ENCODE results near the gene PCSK2. TPM values are rescaled to one million over a fixed set of nuclear protein-coding genes. Genes with fewer than 3 reads are reported as not detected.

The PCSK2 gene
- total and polyA plus RNA-seq, 2 donors (not counting 3 experiments of a cell fraction or from before 2014, with no cell fraction given), result not detected

DNA sequence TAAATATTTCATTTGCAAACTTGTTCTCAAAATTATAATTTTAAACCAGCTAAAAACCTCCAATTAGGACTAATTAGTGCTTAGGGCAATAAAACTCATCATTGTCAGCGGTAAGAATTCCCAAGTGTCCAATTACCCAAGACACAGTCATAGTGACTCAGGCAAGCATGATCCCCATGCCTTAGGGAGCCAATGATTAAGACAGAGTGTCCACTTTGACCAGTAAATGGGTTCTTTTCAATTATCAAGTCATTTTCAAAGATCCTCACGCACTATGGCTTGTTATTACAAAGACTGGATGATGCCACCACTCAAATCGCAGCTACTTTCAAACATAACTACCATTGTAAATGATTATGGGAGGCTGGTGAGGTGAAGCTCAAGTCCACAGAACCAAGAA lies 190.4 kb downstream of the PCSK2 start:
- Histone ChIP-seq H3K36me3 (ENCODE audit: control insufficient read depth in 2 of 2, extremely low read depth in 1 of 2, insufficient read depth in 2 of 2, low read length in 2 of 2) (no peaks in the 10 kb centered on the region), H3K9me1 (replicated peaks; ENCODE audit: control insufficient read depth, extremely low read depth, insufficient read depth, low read length) (no peaks in the 10 kb centered on the region), H3K4me2 (ENCODE audit: insufficient read depth, low read length) (no peak overlapping the region), H3K9ac (replicated peaks; ENCODE audit: extremely low read depth, insufficient read depth, low read length) (no peak overlapping the region), H3K9me3 (replicated peaks; ENCODE audit: control insufficient read depth, insufficient read depth, low read length) (no peaks in the 10 kb centered on the region), H4K20me1 (replicated peaks; ENCODE audit: control insufficient read depth, extremely low read depth, insufficient read depth, low read length) (no peaks in the 10 kb centered on the region), H2AFZ (ENCODE audit: low read depth, low read length) (no peak overlapping the region), H3K79me2 (ENCODE audit: control insufficient read depth, insufficient read depth, low read length) (no peaks in the 10 kb centered on the region), H3K27me3 (ENCODE audit: control insufficient read depth in 2 of 2, insufficient read depth in 2 of 2, low read length in 2 of 2) (peaks cover 0 to 2% of the 10 kb centered on the region in 2 experiments), H3K27ac (ENCODE audit: insufficient read depth, low read depth, low read length) (no peak overlapping the region), H3K4me1 (ENCODE audit: control insufficient read depth, extremely low read depth, insufficient read depth, low read length) (no peaks in the 10 kb centered on the region), H3K4me3 (replicated peaks in 1 of 3; ENCODE audit: insufficient read depth in 1 of 3, low read depth in 1 of 3, low read length in 3 of 3) (no peak overlapping the region)
- no peak for FAIRE-seq
- CTCF ChIA-PET, result interaction anchor here (1.8 kb wide), 1 partner anchor 14 kb away, joined by 6 read pairs; no protein-coding TSS in a partner anchor
- dilution Hi-C loops (cut with MboI; ENCODE audit: extremely low pct_ligation_motif_present, low sequenced_read_pairs), result no loop called here
- TF ChIP-seq JUN (IDR thresholded peaks at IDR 0.05; ENCODE audit: borderline replicate concordance, insufficient read depth, insufficient read length, low read depth) (no peak), MYC (IDR thresholded peaks at IDR 0.05; ENCODE audit: low read depth, low read length) (no peak), POLR2AphosphoS5 (IDR thresholded peaks at IDR 0.05; ENCODE audit: insufficient read depth, low read depth, low read length) (no peak)
- TF ChIP-seq, protein P1, sequence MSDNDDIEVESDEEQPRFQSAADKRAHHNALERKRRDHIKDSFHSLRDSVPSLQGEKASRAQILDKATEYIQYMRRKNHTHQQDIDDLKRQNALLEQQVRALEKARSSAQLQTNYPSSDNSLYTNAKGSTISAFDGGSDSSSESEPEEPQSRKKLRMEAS (IDR thresholded peaks at IDR 0.05; ENCODE audit: insufficient read depth, insufficient read length), result no peak
- TF ChIP-seq, protein P2, sequence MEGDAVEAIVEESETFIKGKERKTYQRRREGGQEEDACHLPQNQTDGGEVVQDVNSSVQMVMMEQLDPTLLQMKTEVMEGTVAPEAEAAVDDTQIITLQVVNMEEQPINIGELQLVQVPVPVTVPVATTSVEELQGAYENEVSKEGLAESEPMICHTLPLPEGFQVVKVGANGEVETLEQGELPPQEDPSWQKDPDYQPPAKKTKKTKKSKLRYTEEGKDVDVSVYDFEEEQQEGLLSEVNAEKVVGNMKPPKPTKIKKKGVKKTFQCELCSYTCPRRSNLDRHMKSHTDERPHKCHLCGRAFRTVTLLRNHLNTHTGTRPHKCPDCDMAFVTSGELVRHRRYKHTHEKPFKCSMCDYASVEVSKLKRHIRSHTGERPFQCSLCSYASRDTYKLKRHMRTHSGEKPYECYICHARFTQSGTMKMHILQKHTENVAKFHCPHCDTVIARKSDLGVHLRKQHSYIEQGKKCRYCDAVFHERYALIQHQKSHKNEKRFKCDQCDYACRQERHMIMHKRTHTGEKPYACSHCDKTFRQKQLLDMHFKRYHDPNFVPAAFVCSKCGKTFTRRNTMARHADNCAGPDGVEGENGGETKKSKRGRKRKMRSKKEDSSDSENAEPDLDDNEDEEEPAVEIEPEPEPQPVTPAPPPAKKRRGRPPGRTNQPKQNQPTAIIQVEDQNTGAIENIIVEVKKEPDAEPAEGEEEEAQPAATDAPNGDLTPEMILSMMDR (IDR thresholded peaks at IDR 0.05; ENCODE audit: extremely low read depth in 1 of 2, insufficient read depth in 1 of 2, low read depth in 1 of 2, low read length in 2 of 2), result no peak
- DNase-seq (ENCODE audit: low read depth, low spot score), result no peak
- intact Hi-C loops (cut with micrococcal nuclease), result no loop called here
- no TSS peak for BruUV-seq (replicated peaks)
- POLR2A ChIA-PET, result no interaction called here

DNA sequence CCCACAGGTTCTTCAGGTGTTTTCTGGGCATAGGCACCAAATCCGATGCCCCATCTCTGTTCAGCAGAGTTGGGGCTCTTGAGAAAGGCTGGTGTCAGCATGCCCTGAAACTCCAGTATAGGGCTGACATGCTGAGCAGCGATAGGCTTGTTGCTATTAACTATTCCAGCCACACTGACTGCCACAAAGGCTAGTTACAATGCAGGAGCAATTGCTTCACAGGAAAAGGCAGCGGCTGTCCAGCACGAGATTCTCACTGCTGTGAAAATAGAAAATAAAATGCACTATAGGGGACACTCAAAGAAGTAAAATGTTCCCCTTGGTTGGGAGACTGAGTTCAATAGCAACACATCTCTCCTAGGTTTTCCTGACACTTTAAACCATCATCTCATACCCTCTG lies 191.9 kb downstream of the PCSK2 start:
- Histone ChIP-seq H3K4me1 (ENCODE audit: control insufficient read depth, extremely low read depth, insufficient read depth, low read length) (no peaks in the 10 kb centered on the region), H3K4me3 (replicated peaks in 1 of 3; ENCODE audit: insufficient read depth in 1 of 3, low read depth in 1 of 3, low read length in 3 of 3) (no peak overlapping the region), H3K9me3 (replicated peaks; ENCODE audit: control insufficient read depth, insufficient read depth, low read length) (no peaks in the 10 kb centered on the region), H4K20me1 (replicated peaks; ENCODE audit: control insufficient read depth, extremely low read depth, insufficient read depth, low read length) (no peaks in the 10 kb centered on the region), H2AFZ (ENCODE audit: low read depth, low read length) (no peak overlapping the region), H3K27ac (ENCODE audit: insufficient read depth, low read depth, low read length) (no peak overlapping the region), H3K27me3 (ENCODE audit: control insufficient read depth in 2 of 2, insufficient read depth in 2 of 2, low read length in 2 of 2) (peaks cover 0 to 2% of the 10 kb centered on the region in 2 experiments), H3K36me3 (ENCODE audit: control insufficient read depth in 2 of 2, extremely low read depth in 1 of 2, insufficient read depth in 2 of 2, low read length in 2 of 2) (no peaks in the 10 kb centered on the region), H3K79me2 (ENCODE audit: control insufficient read depth, insufficient read depth, low read length) (no peaks in the 10 kb centered on the region), H3K9me1 (replicated peaks; ENCODE audit: control insufficient read depth, extremely low read depth, insufficient read depth, low read length) (no peaks in the 10 kb centered on the region), H3K4me2 (ENCODE audit: insufficient read depth, low read length) (no peak overlapping the region), H3K9ac (replicated peaks; ENCODE audit: extremely low read depth, insufficient read depth, low read length) (no peak overlapping the region)
- TF ChIP-seq JUN (IDR thresholded peaks at IDR 0.05; ENCODE audit: borderline replicate concordance, insufficient read depth, insufficient read length, low read depth) (no peak), EZH2 (IDR thresholded peaks at IDR 0.05; ENCODE audit: borderline replicate concordance, low read depth, low read length, severe bottlenecking) (no peak), POLR2AphosphoS5 (IDR thresholded peaks at IDR 0.05; ENCODE audit: insufficient read depth, low read depth, low read length) (no peak), FOS (IDR thresholded peaks at IDR 0.05; ENCODE audit: borderline replicate concordance, insufficient read depth, low read length) (no peak), GATA2 (IDR thresholded peaks at IDR 0.05; ENCODE audit: insufficient read depth, insufficient read length, low read depth, low read length) (no peak), POLR2A (IDR thresholded peaks at IDR 0.05; ENCODE audit: low read depth, low read length) (no peak), MYC (IDR thresholded peaks at IDR 0.05; ENCODE audit: low read depth, low read length) (no peak)
- TF ChIP-seq, protein P1 (IDR thresholded peaks at IDR 0.05; ENCODE audit: insufficient read depth, insufficient read length), result no peak
- TF ChIP-seq, protein P2 (IDR thresholded peaks at IDR 0.05; ENCODE audit: extremely low read depth in 1 of 2, insufficient read depth in 1 of 2, low read depth in 1 of 2, low read length in 2 of 2), result no peak
- FAIRE-seq (no peak), DNase-seq (ENCODE audit: low read depth, low spot score) (no peak)
- BruUV-seq (replicated peaks), result no TSS peak
- ChIA-PET POLR2A (no interaction called here), CTCF (no interaction called here)
- dilution Hi-C loops (cut with MboI; ENCODE audit: extremely low pct_ligation_motif_present, low sequenced_read_pairs), result no loop called here
- intact Hi-C loops (cut with micrococcal nuclease), result no loop called here

Data from endothelial cell of umbilical vein (primary cell).